Measurements from ENCODE around the gene BDH1.

DNA sequence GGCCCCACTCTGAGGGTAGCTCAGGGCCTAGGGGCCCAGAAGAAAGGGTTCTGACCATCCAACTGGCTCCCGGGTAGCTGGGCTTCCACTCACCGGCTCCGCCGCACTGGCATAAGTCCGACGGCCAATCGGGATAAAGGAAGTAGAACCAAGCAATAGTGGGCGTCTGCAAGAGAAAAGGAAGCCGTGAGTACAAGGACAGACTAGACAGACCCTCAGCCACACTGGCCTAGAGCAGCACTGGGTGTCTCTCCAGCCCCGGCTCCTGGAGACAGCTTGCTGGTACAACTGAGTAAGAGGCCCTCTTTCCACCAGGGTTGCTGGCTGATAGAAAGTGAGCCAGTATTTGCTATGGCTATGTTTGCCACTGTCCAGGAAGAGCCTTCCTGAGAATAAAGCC is 22.4 kb downstream of the BDH1 start:
- TF ChIP-seq ZFP30 (CRISPR knock-in tag; IDR thresholded peaks at IDR 0.05) (no peak), ZNF70 (CRISPR knock-in tag; IDR thresholded peaks at IDR 0.05) (no peak), CSDC2 (CRISPR knock-in tag; IDR thresholded peaks at IDR 0.05) (no peak), ZNF565 (CRISPR knock-in tag; conservative IDR thresholded peaks at IDR 0.05; ENCODE audit: low read depth) (no peak), ESRRG (CRISPR knock-in tag; IDR thresholded peaks at IDR 0.05) (no peak), RARB (CRISPR knock-in tag; IDR thresholded peaks at IDR 0.05) (no peak)
- TF ChIP-seq, protein P1, sequence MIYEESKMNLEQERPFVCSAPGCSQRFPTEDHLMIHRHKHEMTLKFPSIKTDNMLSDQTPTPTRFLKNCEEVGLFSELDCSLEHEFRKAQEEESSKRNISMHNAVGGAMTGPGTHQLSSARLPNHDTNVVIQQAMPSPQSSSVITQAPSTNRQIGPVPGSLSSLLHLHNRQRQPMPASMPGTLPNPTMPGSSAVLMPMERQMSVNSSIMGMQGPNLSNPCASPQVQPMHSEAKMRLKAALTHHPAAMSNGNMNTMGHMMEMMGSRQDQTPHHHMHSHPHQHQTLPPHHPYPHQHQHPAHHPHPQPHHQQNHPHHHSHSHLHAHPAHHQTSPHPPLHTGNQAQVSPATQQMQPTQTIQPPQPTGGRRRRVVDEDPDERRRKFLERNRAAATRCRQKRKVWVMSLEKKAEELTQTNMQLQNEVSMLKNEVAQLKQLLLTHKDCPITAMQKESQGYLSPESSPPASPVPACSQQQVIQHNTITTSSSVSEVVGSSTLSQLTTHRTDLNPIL (CRISPR knock-in tag; IDR thresholded peaks at IDR 0.05; ENCODE audit: low read depth), result no peak
- TF ChIP-seq, protein P2, sequence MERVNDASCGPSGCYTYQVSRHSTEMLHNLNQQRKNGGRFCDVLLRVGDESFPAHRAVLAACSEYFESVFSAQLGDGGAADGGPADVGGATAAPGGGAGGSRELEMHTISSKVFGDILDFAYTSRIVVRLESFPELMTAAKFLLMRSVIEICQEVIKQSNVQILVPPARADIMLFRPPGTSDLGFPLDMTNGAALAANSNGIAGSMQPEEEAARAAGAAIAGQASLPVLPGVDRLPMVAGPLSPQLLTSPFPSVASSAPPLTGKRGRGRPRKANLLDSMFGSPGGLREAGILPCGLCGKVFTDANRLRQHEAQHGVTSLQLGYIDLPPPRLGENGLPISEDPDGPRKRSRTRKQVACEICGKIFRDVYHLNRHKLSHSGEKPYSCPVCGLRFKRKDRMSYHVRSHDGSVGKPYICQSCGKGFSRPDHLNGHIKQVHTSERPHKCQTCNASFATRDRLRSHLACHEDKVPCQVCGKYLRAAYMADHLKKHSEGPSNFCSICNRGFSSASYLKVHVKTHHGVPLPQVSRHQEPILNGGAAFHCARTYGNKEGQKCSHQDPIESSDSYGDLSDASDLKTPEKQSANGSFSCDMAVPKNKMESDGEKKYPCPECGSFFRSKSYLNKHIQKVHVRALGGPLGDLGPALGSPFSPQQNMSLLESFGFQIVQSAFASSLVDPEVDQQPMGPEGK (CRISPR knock-in tag; IDR thresholded peaks at IDR 0.05; ENCODE audit: borderline replicate concordance), result no peak
